Suppressor macrophage treated with lipopolysaccharide for 1 hour (primary cell): ENCODE measurements around the gene ZNF219.

Experiments
- DNase-seq, 3 donors: peaks; one replicate each; pipeline ENCODE4 v3.0.0-alpha.2; 2020 to 2022

Gene ZNF219

DNA sequence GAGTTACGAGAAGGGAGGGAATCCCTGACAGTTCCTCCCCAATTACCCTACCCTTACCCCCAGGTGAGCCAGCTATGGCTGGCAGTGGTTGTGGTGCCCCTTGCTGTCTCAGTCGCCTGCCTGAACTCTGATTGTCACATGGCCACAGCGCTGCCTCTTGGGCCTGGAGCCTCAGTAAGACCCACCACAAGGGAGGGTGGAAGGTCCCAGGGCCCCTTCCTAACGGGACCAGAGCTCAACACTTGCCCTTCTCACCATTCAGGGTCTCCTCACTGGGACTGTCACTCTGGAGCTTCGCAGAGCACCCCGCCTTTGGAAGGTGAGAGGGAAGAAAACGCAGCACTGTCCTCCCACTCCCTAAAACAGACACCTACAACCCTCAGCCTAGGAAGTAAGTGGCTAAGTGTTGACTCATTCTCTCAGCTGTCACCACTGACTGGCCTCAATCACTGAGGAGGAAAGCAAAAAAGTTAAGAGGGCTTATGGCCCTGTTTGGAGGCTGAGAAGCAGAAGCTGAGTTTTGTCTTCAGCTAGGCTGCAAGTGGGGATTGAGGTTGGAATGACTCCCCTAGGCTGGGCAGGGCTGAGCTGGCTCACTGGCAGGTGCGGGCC, 3.5 kb upstream of the ZNF219 start:
- peak in 2 of 3 donors; percentile 35 to 42 for DNase-seq

DNA sequence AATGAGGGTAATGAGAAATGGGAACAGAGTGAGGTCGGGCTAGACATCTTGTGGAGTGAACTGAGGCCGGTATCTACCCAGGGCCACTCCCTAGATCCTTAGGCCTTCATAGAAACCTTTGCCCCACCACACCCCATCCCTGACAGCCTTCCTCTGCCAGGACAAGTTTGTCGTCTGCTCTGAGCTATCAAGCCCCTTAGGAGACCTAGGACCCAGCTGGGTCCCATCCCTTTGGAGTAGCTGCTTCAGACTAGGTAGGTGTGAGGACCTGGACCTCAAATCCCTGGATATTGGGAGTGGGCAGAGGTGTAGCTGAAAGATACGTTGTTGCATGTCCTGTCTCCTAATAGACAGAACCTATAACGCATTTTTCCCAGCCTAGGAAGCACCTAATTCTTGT, 2.5 kb upstream of the ZNF219 start, which contains the start of gene TMEM253:
Gene TMEM253 (plus strand): TSS at position 136 of the 400 bp plus-strand sequence. CDS start 278 bp downstream, outside the sequence.
- DNase-seq: no peak

DNA sequence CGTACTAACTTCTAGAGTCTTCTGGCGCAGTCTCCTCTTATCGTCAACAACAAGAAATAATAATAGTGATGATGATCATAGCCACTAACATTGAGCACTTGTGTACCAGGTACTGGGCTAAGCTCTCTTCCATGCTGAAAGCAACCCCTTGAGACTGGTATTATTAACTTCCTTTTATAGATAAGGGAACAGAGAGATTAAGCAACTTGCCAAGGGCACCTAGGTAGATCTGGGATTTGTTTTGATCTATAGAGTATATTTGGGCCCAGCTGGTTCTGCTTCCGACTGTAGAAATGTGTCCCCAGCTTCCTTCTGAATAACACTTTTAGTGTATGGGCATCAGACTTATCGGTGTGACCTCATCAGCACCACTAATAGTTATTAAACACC, 1.1 kb upstream of the ZNF219 start:
- no peak for DNase-seq

DNA sequence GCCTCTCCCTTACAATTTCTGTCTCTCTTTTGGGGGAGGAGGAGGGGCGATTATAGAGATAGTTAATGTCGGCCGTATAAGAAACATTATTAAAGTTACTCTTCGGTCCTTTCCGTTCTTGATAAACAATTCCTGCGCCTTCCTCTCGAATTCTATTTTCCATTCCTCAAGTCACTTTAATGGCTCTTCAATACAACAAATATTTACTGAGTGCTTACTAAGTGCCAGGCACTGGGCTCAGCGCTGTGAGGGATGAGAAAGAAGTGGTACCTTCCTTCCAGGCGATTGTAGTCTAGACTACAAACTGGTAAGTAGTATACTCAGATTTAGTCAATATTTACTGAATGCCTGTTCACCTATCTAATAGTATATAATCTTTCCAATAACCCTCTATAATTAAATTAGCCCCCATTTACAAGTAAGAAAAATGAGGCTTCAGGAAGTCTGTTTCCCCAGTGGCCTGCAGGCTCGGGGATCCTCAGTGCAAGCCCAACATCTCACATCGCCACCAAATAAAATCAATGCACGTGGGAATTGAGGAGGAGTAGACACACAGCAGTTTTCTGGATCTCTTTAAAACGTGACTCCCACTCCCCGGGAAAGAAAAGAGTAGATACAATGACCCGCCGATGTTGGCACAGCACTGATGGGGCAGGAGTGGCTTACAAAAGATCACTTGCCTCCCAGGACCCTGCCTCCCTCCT, 589 bp upstream of the ZNF219 start:
- no peak for DNase-seq

DNA sequence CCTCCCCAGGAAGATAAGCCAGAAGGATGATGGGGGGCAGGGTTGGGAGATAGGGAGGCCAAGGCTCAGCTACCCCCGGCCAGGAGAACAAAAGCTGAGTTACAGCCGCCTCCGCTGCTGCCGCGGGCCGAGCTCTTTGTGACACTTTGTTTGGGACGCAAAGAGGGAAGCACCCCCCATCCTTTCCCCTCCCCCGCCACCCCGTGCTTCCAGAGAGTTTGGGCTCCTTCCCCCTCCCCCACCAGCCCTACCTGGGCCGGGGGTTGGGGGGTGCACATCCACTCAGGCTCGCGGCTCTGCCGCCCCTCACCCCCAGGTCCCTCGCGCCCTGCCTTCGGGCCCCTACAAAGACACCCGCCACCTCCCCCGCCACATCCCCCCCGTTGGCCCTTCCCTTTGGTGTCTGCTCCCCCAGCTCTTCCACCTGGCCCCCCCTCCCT, 799 bp downstream of the ZNF219 start:
- peak; percentile 38 to 56 (median 50) for DNase-seq

DNA sequence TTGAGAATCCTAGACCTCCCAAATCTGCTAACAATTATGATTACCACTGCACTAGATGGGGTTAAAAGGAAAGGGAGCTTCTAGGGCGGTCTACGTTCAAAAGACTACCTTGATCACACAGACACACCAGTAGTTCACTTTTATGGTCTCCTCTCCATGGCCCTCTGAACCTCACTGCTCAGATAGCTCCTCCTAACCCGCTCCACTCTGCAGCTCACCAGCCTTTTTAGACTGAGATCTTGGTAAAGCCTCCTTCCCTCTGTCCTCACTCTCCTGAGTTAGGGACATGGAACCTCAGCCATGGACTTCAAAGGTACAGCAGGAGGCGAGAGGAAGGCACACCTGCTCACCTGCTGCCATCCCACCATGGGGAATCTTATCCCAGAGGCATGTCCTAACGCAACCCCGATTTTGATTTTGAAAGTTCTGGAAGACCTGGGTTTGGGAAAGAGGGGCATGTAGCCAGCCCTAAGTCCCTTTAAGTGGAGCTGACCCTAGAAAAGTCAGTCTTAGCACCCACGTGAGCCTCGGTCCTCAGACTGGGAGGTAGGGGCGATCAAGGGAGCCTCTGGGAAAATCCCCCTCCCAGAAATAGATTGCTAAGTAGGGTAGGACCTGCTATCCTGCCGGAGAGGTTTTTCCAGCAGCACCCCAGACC, 1.3 kb downstream of the ZNF219 start:
- DNase-seq: no peak

DNA sequence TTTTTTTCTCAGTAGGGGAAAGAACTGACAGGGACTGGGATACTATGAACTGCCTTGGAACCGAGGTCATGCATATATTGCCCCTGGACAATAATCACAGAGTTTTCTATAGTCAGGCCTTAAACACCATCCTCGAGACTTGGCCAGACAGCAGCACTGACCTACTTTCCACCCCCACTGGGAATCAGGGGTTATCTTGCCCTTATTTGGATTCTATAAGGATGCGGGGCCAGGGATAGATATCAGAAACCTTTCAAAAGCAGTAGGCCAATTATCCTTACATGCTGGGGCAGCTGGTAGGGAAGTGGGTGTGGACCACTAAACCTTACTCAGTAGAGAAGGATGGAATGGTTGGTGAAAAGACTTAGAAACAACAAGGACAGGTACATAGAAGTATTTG, 2.0 kb downstream of the ZNF219 start:
- no peak for DNase-seq

DNA sequence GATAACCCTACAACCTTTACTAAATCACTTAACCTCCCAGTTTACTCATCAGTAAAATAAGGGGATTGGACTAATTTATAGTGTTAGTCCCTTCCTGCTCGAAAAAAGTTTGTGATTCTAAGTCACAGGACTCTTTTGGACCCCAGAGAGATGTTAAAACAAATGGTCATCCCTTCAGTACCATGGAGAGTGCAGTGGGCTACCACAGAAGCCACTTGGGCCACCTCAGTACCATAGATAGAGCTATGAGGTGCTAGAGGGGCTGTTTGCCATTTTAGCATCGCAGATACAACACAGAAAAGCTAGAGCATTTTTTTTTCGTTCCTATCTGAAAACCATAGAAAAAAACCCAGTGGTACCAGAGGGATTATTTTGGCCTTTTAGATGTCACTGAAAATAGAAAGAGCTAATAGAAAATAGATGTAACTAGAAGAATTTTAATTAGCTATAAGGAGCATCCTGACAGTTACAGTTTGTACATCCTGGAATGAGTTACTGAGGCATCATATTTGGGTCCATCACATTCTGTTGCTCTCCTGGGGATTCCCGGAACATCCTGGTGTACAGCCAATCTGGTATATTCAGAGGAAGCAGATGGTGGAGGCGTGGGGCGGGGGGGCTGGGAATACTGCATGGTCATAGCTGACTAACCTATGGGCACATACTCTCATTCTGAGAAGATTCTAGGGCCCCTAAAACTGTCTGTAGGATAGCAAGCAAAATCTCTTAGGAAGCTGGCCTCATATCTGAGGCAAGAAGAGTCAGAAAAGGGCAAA, 2.8 kb downstream of the ZNF219 start:
- peak; percentile 27 to 43 (median 42) for DNase-seq

DNA sequence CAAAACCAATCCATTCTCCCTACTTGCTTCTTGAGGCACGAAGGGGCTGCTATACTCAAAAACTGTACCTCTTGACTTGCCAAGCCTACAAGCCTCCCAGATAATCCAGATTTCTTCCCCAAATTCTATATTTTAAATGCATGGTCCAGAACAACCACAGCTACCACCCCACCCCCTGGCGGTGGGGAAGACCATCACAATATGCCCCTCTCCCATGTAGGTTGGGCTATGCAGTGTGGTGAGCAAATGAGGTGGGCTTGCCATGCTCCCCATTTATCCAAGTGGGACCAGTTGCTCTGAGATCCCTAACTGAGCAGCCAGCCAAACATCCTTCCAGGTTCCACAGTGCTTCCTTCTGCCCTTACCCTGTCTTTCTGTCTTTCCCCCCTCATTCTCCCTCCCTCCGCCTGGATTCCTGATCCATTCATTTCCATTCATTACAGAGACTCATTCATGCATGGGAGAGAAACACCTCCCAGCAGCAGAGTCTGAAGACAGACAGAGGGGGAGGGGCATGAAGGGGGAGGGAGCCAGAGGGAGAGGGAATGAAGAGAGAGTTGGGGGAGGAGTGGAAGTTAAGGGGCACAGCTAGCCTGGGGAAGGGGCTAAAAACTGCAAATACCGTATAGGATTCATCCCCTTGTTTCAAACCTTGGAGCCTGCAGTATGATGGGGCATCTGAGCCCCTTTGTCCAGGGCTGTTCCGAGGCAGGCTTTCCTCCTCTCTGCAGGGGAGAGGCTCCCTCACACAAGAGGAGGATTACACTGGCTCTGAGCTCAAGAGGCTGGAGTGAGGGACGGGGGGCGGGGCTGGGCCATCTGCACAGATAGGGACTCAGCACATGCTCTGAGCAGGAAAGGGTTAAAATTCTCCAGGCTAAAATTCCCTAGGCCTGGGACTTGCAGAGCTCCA, 4.4 kb downstream of the ZNF219 start:
- DNase-seq: no peak

DNA sequence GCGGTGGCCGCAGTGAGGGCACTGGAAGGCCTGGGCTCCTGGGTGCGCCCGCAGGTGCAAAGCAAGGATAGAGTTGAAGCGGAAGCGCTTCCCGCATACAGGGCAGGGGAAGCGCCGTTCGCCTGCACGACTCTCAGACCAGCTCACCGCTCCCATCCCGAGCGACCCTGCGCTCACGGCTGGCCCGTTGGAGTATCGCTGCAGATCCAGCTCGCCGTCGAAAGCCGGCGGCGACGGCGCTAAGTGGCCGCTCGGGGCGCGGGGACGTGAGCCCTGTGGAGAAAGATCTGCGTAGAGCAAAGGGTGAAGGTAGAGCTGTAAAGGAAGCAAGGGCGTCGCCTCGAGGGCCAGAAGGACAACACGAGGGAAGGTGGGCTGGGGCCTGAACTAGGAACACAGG, 5.4 kb downstream of the ZNF219 start:
- no peak for DNase-seq

DNA sequence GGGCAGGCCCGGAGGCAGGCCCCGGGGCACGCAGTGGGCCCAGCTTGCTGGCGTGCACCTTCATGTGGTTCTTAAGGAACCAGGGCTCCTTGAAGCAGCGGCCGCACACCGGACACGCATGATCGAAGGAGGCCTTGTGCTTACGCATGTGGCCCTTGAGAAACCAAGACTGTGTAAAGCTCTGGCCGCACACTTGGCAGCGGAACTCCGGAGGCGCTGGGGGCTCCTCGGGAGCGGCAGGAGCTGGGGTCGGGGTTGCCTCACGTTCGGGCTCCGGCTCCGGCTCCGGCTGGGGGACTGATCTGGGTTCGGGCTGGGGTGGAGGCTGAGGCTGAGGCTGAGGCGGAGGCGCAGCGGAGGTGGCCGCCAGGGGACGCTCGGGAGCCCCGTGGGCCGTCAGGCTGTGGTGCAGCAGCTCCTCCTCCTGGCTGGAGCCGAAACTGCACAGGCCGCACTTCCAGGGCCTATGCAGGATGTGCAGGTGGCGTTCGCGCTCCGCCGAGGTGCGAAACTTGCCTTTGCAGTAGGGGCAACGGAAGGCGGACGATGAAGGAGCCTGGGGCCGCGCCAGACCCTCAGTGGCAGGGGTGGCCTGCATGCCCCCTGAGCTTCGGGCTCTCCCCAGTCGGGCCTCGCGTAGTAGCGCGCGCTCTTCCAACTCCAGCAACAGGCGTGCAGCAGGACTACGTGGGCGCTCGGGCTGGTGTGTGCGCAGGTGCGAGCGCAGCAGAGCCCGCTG, 6.0 kb downstream of the ZNF219 start:
- DNase-seq: peak; percentile 81 to 91 (median 88)

DNA sequence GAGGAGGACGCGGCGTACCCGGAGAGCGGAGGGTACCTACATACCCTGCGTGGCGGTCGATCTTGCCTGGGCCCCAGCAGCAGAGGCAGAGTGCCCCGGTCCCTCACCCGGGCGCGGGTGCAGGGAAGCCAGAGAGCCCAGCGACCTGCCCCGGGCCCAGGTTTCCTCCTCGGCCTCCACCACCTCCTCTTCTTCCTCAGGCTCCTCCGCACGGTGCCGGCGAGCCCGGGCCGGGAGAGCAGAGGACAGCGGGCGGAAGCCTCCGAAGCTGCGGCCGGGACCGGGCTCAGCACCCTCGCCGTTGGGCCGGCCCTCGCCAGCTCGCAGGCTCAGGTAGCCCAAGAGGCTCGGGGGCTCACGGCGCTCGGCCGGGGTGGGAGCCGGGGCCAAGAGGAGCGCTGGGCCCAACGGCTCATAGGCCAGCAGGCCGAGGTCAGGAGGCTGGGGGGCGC, 6.6 kb downstream of the ZNF219 start:
- DNase-seq: no peak

DNA sequence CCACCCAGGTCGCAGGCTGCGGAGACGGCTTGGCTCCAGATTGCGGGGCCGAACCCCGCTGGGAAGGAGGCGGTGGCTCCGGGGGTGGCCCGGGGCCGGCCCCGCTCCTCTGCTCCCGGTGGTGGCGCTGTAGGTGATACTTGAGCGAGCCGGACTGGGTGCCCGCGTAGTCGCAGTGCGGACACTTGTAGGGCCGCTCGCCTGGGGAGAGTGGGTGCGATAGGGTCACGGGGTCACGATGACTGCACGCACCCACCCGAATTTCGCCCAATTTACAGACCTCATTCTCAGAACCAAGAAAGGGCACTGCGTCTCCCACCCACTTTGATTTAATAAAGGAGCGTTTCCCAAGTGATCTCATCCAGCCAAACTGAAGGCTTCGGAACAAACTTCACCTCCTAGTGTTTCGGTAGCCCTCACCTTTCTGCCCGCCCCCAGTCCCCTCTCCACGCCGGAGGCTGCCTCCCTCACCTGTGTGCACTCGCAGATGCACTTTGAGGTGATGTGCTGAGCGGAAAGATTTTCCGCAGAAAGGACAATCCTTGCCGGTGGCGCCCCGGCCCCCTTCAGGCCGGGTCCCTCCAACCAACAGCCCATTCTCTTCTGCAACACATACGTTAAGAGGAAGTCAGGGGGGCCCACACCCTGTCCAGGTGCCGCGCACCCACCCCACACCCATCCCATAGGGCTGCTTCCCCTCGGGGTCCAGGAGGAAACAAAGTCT, 7.4 kb downstream of the ZNF219 start:
- no peak for DNase-seq

DNA sequence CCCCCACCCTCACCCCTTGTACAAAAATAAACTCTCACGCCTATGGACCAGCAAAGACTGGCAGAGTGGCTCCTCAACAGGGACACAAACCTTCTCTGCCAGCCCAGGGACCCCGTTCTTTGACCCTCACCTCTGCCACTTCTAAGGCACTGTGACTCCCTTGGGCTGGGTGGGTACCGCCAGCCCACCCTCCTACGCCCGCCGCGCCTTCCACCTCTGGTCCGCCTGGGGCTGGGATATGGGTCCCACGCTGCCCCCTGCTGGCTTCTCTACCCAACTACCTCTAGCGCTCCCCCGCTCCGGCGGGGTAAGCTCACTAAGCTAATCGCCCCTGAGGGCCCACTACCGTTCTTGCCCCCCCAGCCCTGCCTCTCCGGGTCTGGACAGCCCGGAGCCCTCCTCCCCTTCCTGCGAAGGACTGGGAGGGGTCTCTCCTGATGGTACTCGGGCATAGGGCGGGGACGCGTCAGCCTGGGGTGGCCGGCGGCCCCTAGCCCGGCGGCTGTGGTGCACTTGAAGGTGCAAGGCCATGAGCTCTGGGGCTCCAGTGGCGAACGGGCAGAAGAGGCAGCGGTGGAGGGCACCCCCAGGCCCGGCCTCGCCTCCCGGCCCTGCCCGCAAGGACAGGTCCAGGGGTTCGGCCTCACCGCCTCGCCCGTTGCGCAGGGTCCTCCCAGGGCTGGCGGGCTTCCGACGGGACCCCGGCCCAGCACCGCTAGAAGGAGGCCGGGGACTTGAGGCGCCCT, 8.1 kb downstream of the ZNF219 start:
- DNase-seq: peak; percentile 34 to 71 (median 51)

DNA sequence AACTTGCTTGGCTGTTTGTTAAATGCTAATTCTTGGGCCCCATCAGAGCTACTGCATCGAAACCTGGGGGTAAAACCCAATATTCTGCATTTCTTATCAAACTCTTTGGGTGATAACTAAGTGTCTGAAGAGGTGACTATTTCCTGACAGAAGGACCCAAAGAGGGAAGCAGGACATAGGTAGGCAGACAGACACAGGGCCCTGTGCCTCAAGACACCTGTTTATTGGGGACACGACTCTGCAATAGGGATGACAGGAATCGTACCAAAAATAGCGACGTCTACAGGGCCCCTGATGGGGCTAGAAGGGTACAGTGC, 8.6 kb downstream of the ZNF219 start:
- DNase-seq: no peak

DNA sequence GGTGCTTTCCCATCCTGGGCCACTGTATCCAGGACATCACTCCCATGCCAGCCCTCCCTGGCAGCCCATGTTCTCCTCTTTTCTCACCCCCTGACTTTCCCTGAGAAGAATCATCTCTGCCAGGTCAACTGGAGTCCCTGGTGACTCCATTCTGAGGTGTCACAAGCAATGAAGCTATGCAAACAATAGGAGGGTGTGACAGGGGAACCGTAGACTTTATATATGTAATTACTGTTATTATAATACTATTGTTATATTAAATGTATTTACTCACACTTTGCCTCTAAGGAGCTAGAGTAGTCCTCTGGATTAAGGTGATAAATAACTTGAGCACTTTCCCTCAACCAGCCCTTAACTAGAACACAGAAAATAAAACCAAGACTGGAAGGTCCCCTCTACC, 9.2 kb downstream of the ZNF219 start:
- no peak for DNase-seq

DNA sequence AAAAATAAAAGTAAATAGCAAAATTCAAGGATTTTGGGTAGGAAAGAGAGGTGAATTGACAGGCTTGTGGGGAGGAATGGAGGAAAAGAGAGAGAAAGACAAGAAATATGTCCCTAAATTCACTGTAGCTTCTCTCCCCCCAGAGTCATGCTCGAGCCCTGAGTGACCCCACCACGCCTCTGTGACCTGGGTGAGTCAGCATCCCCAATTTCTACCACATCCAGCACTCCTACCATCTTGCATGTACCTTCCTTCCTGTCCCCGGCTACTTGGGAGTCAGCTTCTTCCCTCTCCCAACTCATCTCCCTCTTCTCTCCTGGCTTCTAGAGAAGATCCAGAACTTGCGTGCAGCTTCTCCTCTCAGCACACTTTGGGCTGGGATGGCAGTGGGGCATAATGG, 9.8 kb downstream of the ZNF219 start:
- DNase-seq: no peak

DNA sequence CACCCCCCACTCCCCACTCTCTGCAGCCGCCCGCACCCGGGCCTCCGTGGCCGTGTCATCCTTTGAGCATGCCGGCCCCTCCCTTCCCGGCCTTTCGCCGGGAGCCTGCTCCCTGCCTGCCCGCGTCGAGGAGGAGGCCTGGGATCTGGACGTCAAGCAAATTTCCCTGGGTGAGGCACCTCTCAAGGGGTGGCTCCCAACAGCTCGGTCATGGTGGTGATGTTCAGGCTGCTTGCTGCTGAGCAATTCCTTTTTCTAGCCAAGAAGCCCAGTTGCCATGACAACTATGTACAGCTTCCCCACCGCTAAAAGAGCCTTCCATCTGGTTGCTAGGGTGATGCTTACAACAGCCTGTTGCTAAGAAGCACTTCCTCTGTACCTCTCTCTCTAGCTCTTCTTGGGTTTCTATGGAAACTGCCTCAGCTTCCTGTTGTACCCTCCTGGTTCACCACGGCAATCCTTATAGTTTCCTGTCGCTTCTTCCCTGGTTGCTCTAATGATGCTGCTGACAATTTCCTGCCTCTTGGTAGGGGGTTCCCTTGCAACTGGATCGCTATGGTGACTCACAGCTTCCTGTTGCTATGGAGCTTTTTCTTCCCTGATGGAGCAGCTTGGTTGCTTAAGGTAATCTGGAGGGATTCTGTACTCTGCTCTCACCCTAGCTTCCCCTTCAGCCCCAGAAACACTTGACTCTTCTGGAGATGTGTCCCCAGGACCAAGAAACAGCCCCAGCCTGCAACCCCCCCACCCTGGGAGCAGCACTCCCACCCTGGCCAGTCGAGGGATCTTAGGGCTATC, 11.0 kb downstream of the ZNF219 start:
- peak; percentile 78 to 88 (median 78) for DNase-seq

DNA sequence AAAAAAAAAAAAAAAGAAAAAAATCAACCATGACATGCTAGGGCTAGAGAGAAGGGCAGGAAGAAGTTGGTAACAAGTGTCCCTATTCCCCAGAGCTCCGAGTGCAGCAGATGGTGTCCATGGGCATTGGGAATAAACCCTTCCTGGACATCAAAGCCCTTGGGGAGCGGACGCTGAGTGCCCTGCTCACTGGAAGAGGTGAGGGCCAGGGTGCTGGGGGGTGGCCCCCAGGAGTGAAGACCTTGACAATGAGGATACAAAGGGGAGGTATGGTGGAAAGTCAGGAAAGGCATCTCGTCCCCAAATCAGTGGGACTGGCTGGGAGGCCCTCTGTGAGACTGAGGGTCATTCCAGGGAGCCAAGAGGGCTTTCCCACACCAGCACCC, 11.6 kb downstream of the ZNF219 start:
- no peak for DNase-seq
